GM21619 (cell line): ENCODE data around the gene CHRNA7.

Experiments
- ATAC-seq: cut with Tn5 transposase; IDR thresholded peaks from one replicate; pipeline ENCODE4 v1.9.1; 2021; ENCODE audit not compliant: unreplicated experiment

The CHRNA7 gene

DNA sequence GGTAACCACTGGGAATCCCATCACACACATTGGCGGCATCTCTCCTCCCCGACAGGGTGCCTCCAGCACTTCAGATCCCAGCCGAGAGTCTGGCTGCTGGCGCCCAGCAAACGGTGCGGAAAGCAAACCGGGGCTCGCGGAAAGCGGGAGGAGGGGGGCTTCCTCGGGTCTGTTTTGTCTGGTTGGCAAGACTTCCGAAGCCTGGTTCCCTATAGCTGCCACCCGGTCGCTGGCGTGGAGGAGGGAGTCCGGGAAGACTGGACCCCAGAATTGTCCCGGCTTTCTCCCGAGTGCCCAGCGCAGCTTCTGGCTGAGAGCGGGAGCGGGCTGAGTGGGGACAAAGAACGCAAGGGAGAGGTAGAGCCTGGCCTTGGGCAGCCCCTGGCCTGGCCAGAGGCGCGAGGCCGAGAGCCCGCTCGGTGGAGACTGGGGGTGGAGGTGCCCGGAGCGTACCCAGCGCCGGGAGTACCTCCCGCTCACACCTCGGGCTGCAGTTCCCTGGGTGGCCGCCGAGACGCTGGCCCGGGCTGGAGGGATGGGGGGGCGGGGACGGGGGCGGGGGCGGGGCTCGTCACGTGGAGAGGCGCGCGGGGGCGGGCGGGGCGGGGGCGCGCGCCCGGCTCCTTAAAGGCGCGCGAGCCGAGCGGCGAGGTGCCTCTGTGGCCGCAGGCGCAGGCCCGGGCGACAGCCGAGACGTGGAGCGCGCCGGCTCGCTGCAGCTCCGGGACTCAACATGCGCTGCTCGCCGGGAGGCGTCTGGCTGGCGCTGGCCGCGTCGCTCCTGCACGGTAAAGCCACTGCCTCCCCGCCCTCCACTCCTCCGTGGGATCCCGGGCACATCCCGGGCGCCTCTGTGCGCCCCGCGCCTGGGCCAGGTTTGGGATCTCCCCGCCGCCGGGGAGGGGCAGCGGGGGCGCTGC lies at the start of gene CHRNA7:
CHRNA7 (plus strand) TSS at position 654 of the 920 bp plus-strand sequence; CDS start at position 734, 80 bp downstream.
- ATAC-seq: no peak

DNA sequence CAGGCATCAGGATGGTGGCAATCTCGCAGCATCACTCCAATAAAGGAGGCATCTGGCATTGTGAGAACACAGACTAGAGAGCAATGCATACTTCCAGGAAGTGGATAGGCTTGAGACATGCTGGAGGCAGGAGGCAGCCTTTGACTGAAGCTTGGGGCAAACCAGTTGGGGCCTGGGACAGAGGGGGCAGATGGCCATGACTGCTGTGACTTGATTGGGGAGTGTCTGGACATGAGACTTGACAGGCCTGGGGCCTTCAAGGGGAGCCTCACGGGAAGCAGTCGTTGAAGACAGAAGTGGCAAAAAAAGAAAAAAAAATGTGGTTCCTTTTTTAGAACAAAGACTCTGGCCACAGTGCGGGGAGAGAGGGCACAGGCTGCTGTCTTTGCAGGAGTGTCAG lies 44.7 kb upstream of the CHRNA7 start:
- no peak for ATAC-seq

GRCh38 chr15:31993062-31993461 lies 37.3 kb upstream of the CHRNA7 start:
- no peak for ATAC-seq

GRCh38 chr15:31997711-31998110 lies 32.6 kb upstream of the CHRNA7 start:
- ATAC-seq: no peak

DNA sequence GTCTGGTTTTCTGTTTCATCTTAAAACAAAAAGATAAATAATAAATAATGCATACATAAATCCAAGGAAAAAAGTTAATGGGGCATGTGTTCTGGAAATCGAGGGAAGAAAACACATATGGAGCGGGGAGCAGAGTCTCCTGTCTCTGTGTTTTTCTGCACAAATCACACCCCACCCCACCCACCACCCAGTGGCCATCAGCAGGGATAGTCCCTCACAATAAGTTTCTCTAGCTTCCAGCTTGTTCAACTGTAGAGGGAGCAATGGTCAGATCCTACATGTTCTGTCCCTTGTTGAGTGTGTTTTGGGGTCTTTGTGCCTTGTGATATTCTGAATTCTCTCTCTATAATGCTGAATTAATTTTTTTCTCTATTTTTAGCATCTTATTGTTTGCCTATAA lies 26.8 kb upstream of the CHRNA7 start:
- ATAC-seq: no peak

- no peak for ATAC-seq
Observed at GRCh38 chr15:32004249-32004648, 26.1 kb upstream of the CHRNA7 start.

- no peak for ATAC-seq
Observed at GRCh38 chr15:32007355-32007960, 22.9 kb upstream of the CHRNA7 start.

- no peak for ATAC-seq
Observed at GRCh38 chr15:32014953-32015352, 15.4 kb upstream of the CHRNA7 start.

- ATAC-seq: no peak
Observed at GRCh38 chr15:32020156-32020555, 10.2 kb upstream of the CHRNA7 start.

GRCh38 chr15:32028921-32029320 lies 1.4 kb upstream of the CHRNA7 start:
- ATAC-seq: no peak

DNA sequence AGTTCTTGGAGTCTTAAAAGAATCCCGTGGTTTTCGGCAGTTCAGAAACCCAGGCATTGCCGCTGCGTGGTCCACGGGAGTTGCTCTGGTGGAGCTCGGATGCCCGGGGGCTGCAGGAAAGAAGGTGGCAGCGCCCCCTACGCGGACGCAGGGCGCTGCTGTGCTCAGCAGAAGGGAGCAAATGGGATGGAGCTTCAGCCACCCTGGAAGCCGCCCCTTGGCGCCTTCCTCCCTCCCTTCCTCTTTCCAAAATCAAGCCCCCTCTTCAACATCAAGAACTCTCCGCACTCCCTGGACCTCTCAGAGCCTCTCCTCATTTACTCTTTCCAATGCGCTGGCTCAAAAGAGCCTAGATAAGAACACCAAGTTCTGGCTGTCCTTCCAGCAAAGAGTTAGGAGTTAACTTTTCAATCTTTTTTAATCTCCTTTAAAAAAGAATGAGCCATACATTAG lies 880 bp upstream of the CHRNA7 start:
- no peak for ATAC-seq

GRCh38 chr15:32030795-32031194 lies 480 bp downstream of the CHRNA7 start:
- ATAC-seq: no peak

DNA sequence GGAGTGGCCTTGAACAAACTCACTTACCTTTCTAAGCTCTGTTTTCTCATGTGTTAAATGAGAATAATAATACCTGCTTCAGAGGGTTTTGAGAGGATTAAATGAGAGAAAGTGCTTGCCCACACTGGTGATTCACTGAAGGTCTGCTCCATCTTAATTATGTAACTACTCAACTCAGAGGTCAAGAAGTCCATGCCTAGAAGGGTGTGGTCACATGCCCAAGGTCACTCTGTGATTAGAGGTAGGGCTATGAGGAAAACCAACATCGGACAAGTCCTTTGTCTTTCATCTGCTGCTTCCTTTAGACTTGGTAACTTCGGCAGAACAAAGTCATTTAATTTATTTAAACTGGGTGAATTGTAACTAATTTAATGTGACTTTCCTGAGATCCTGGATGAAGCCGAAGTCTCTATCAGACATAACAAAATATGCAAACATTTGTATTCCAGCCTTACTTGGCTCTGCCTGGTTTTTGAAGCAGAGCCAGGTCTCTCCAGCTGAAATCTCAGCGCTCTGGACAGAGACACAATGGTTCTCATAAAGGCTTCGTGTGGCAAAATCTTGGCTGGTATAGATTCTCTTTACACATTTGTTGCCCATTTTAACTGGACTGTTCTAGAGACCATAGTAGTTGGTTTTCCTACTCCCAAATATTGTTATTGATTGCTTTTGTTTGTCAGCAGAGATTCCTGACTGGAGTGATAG lies 3.0 kb downstream of the CHRNA7 start:
- no peak for ATAC-seq

DNA sequence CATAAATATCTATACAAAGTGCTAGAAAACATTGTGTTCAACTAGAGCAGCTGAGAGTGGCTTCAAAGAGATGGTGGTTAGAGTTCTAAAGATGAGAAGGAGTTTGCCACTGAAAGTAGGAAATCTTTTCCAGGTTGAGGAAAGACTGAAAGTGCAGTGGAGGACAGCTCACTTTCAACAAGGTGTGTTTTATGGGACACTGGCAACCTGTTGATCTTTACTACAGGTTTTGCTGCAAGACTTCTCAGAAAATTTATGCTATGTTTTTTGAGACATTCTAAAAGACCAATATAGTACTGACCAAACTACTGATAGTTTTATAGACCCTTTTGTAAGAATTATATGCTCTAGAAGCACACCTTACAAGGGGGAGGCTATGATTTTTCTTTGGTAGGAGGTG lies 3.8 kb downstream of the CHRNA7 start:
- no peak for ATAC-seq

DNA sequence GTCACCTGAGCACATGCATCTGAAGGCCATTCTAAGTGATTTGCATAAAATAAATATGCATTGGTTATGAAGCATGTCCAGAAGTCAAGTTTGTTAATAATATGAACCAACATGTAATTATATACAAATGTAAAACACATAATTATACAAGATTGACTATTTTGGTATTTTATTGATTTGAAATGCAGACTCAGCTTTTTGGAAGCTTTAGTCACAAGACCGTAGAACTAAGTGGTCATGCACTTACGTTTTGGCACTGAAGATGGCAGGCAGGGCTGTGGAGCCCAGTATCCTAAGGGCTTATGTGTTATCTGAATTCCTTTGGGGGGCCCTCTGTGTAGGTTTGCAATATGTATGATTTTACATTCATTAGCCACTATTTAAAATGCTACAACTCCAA lies 5.0 kb downstream of the CHRNA7 start:
- ATAC-seq: no peak

- no peak for ATAC-seq
Observed at GRCh38 chr15:32036971-32037370, 6.7 kb downstream of the CHRNA7 start.

GRCh38 chr15:32041294-32041693 lies 11.0 kb downstream of the CHRNA7 start:
- ATAC-seq: no peak

DNA sequence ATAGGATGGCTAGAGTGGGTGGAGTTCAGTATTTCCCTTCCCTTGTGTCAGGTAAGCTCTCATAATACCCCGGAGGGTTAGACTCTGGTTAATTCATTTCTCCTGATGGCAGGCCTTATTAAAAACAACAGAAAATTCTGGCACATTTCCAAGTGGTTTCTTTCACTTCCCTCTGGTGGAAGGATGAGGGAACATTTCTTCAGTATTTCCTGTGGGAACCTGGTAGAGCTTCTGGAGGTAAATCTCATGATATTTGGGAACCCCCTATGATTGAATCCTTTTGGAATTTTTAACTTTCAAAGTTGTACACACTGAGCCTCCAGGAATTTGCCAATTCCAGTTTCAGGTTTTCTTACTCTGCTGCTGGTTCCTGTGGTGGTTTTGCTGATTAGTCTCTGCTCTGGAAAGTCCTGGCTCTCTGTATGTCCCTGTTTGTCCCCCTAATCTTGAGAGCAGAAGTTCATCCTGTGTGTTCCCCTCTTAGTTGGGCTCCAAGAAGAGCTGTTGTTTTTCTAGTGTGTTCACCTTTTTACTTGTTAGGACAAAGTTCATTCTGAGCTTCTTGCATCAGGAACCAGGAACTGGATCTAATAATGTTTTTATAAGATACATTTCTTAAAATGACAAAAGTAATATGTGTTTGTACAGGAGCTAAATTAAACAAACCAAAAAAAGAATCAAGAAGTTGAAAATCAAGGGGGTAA lies 12.1 kb downstream of the CHRNA7 start:
- no peak for ATAC-seq

- ATAC-seq: no peak
Observed at GRCh38 chr15:32053719-32054118, 23.4 kb downstream of the CHRNA7 start.

- ATAC-seq: no peak
Observed at GRCh38 chr15:32057876-32058425, 27.6 kb downstream of the CHRNA7 start.

GRCh38 chr15:32060706-32061105 lies 30.4 kb downstream of the CHRNA7 start:
- ATAC-seq: no peak
